GM12801 (cell line): Measurements from ENCODE around the gene ABAT.

Experiments
- TF ChIP-seq, protein P1 (sequence below): IDR thresholded peaks from one replicate; pipeline ENCODE4 v1.5.1; 2011; ENCODE audit warnings: control low read depth; ENCODE audit not compliant: insufficient read length; ENCODE audit errors: extremely low read depth

ABAT gene

GRCh38 chr16:8751481-8752311, 77.3 kb downstream of the ABAT start:
- TF ChIP-seq, protein P1, sequence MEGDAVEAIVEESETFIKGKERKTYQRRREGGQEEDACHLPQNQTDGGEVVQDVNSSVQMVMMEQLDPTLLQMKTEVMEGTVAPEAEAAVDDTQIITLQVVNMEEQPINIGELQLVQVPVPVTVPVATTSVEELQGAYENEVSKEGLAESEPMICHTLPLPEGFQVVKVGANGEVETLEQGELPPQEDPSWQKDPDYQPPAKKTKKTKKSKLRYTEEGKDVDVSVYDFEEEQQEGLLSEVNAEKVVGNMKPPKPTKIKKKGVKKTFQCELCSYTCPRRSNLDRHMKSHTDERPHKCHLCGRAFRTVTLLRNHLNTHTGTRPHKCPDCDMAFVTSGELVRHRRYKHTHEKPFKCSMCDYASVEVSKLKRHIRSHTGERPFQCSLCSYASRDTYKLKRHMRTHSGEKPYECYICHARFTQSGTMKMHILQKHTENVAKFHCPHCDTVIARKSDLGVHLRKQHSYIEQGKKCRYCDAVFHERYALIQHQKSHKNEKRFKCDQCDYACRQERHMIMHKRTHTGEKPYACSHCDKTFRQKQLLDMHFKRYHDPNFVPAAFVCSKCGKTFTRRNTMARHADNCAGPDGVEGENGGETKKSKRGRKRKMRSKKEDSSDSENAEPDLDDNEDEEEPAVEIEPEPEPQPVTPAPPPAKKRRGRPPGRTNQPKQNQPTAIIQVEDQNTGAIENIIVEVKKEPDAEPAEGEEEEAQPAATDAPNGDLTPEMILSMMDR: no peak

DNA sequence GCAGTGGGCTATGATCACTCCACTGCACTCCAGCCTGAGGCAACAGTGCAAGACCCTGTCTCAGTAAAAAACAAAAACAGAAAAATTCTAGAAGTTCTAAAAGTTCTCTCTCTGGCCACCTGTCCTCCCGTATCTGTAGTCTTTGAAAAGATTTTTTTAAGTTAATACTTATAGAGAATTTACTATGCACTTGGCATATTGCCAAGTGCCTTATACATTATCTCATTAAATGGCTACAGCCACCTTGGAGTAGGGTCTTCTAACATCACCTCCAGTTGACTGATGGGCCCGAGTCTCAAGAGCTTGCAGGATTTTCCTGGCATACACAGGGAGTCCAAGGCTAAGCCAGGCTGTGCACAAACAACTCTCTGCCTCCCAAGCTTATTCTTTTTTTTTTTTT, 78.3 kb downstream of the ABAT start:
- TF ChIP-seq, protein P1: no peak

- TF ChIP-seq, protein P1: no peak
Measured at GRCh38 chr16:8753416-8754054, 79.1 kb downstream of the ABAT start.

DNA sequence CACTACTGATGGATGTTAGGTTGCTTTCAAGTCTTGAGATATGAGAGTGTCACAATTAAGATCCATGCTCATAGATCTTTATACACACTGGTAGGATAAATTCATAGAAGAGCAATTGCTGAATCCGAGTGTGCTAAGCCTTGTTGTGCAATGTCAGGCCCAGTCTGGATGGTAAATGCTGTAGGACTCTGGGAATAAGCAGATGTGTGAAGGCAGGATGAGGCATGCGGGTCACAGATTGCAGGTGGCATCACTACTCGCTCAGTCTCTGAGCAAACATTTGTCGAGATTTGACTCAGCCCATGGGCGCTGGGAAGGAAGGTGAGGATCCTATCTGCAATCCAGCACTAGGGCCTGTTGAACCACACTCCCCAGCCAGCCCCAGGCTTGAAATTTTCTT, 82.3 kb downstream of the ABAT start:
- TF ChIP-seq, protein P1: no peak

GRCh38 chr16:8758022-8758421, 83.6 kb downstream of the ABAT start:
- TF ChIP-seq, protein P1: no peak

DNA sequence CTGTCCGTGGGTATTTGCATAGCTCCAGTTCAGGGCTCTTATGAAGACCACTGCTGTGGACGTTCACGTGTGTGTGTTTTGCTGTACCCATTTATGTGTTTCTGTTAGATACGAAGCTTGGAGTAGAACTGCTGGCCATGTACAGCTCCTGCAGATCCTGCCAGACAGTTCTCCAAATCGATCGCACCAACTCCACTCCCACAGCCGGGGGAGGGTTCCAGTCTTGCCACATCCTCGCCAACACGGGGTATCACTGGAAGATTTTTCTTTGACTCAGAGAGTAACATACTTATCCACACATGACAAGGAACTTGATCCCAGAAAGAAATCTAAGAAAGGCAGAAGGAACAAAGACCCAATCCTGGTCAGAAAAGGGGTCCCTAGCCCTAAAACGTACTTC, 85.6 kb downstream of the ABAT start:
- TF ChIP-seq, protein P1: no peak

GRCh38 chr16:8761078-8761477, 86.7 kb downstream of the ABAT start:
- TF ChIP-seq, protein P1: no peak
